ENCODE data around the gene ME3.

DNA sequence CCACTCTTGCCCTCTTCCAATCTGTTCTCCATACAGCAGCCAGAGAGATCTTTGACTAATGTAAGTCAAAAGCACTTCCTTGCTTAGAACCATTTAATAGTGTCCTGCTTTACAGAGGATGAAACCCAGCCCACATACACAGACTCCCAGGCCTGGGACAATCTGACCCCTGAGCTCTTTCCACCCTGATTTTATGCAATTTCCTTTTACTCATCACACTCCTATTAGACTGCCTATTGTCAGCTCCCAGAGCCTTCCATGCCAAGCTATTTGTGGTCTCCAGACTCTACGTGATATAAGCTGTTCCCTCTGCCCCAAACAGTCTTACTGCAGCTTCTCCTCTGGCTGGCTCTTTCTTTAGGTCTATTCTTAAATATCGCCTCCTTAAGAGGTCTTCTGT, 28.1 kb downstream of the ME3 start:
- TF ChIP-seq, protein P1, sequence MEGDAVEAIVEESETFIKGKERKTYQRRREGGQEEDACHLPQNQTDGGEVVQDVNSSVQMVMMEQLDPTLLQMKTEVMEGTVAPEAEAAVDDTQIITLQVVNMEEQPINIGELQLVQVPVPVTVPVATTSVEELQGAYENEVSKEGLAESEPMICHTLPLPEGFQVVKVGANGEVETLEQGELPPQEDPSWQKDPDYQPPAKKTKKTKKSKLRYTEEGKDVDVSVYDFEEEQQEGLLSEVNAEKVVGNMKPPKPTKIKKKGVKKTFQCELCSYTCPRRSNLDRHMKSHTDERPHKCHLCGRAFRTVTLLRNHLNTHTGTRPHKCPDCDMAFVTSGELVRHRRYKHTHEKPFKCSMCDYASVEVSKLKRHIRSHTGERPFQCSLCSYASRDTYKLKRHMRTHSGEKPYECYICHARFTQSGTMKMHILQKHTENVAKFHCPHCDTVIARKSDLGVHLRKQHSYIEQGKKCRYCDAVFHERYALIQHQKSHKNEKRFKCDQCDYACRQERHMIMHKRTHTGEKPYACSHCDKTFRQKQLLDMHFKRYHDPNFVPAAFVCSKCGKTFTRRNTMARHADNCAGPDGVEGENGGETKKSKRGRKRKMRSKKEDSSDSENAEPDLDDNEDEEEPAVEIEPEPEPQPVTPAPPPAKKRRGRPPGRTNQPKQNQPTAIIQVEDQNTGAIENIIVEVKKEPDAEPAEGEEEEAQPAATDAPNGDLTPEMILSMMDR (IDR thresholded peaks at IDR 0.05), result no peak
- no peak for TF ChIP-seq POLR2A (IDR thresholded peaks at IDR 0.05)
- no peak for TF ChIP-seq POLR2AphosphoS5 (IDR thresholded peaks at IDR 0.05; ENCODE audit: insufficient read depth in 1 of 2, low read depth in 1 of 2)

Measured in vagina (tissue), 2 donors.